ENCODE measurements around the gene GP1BB.

GRCh38 chr22:19721330-19722177 lies 1.8 kb upstream of the GP1BB start:
- no peak for TF ChIP-seq CTCF (IDR thresholded peaks at IDR 0.05)
- TF ChIP-seq POLR2A (IDR thresholded peaks at IDR 0.05): no peak
